HPDE6-E6E7 (cell line): ENCODE results near the gene ZNF791.
"Not testable (repeated sequence)": the region's sequence is repeated elsewhere in the genome, so short reads cannot be mapped to it uniquely, and the experiment has no call there.

Experiments used
- DNase-seq: peaks from one replicate; pipeline ENCODE4 v3.0.0; 2011; ENCODE audit warnings: missing footprints; ENCODE audit errors: extremely low spot score

The ZNF791 gene

GRCh38 chr19:12629215-12629614 is 18.5 kb downstream of the ZNF791 start:
- no peak for DNase-seq

- DNase-seq = no peak
Observed at GRCh38 chr19:12636631-12637030, 25.9 kb downstream of the ZNF791 start.

GRCh38 chr19:12638611-12639182 is 28.0 kb downstream of the ZNF791 start:
- no peak for DNase-seq

GRCh38 chr19:12639901-12640613 is 29.3 kb downstream of the ZNF791 start:
- DNase-seq = peak; percentile 81

GRCh38 chr19:12641456-12641855 is 30.7 kb downstream of the ZNF791 start:
- no peak for DNase-seq

- DNase-seq = no peak
Observed at GRCh38 chr19:12642506-12642905, 31.8 kb downstream of the ZNF791 start.

GRCh38 chr19:12643716-12644115 is 33.0 kb downstream of the ZNF791 start:
- DNase-seq = not testable (repeated sequence)

GRCh38 chr19:12646551-12646950 is 35.8 kb downstream of the ZNF791 start:
- no peak for DNase-seq

- DNase-seq = no peak
Observed at GRCh38 chr19:12647047-12647446, 36.3 kb downstream of the ZNF791 start.

- DNase-seq = no peak
Observed at GRCh38 chr19:12647490-12648071, 36.9 kb downstream of the ZNF791 start.

- DNase-seq = no peak
Observed at GRCh38 chr19:12648088-12648487, 37.4 kb downstream of the ZNF791 start.

- no peak for DNase-seq
Observed at GRCh38 chr19:12649941-12650340, 39.2 kb downstream of the ZNF791 start.

- DNase-seq = no peak
Observed at GRCh38 chr19:12652219-12652618, 41.5 kb downstream of the ZNF791 start.

GRCh38 chr19:12655546-12655945 is 44.8 kb downstream of the ZNF791 start:
- no peak for DNase-seq

GRCh38 chr19:12656899-12657571 is 46.3 kb downstream of the ZNF791 start:
- DNase-seq = no peak

GRCh38 chr19:12657966-12658365 is 47.2 kb downstream of the ZNF791 start:
- DNase-seq = no peak

- no peak for DNase-seq
Observed at GRCh38 chr19:12660980-12661379, 50.3 kb downstream of the ZNF791 start.

GRCh38 chr19:12664406-12665280 is 53.9 kb downstream of the ZNF791 start:
- DNase-seq = no peak

GRCh38 chr19:12665281-12665573 is 54.5 kb downstream of the ZNF791 start:
- no peak for DNase-seq

- DNase-seq = no peak
Observed at GRCh38 chr19:12665671-12666264, 55.0 kb downstream of the ZNF791 start.

- DNase-seq = peak; percentile 82
Observed at GRCh38 chr19:12666265-12667048, 55.7 kb downstream of the ZNF791 start, which contains the start of the genes MAN2B1 and WDR83. Gene MAN2B1, minus strand, starts transcription at chr19:12666742. Its CDS starts 41 bp downstream, at chr19:12666701. Gene WDR83, plus strand, starts transcription at chr19:12666807. Its CDS starts 2,984 bp downstream, at chr19:12669791.
